Stimulated activated CD8-positive, alpha-beta memory T cell treated with anti-CD3 and anti-CD28 coated beads, Interleukin-12 subunit alpha, Interleukin-12 subunit beta, amount 100 ng/mL, for 24 hours (primary cell): ENCODE data around the gene PLCH2.

Source experiments
- DNase-seq: peaks from one replicate; pipeline ENCODE4 v3.0.0-alpha.2; 2020; ENCODE audit errors: extremely low read depth

PLCH2 gene

DNA sequence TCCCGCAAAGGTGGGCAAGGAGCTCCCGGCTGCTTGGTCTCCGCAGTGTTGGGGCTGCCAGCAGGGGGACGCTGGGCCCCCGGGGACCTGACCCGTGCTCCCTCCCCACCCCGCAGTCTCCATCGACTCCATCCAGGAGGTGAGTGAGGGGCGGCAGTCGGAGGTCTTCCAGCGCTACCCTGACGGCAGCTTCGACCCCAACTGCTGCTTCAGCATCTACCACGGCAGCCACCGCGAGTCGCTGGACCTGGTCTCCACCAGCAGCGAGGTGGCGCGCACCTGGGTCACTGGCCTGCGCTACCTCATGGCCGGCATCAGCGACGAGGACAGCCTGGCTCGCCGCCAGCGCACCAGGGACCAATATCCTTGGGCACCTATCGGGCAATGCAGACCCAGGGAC, 3.5 kb downstream of the PLCH2 start:
- no peak for DNase-seq

GRCh38 chr1:2480236-2480985, 4.3 kb downstream of the PLCH2 start:
- no peak for DNase-seq

- no peak for DNase-seq
Measured at GRCh38 chr1:2480986-2481364, 4.9 kb downstream of the PLCH2 start.

DNA sequence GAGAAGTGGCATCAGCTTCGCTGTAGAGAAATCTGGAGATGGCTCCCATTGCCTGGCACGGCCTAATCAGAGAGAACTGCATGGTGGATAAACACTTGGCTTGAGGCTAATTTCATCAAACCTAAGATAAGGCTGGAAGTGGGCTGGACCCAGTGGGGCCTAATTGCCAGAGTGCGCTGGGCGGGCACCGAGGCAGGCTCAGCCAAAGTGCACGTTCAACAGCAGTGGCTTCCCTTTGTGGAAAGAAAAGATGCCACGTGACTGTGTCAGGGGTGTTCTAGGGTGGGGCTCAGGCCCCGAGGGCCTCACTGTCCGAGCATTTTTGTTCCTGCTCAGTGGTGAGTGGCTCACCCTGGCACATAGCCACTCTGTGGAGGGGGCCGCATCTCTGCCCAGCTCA, 5.8 kb downstream of the PLCH2 start:
- no peak for DNase-seq

- no peak for DNase-seq
Measured at GRCh38 chr1:2482588-2482987, 6.5 kb downstream of the PLCH2 start.

DNA sequence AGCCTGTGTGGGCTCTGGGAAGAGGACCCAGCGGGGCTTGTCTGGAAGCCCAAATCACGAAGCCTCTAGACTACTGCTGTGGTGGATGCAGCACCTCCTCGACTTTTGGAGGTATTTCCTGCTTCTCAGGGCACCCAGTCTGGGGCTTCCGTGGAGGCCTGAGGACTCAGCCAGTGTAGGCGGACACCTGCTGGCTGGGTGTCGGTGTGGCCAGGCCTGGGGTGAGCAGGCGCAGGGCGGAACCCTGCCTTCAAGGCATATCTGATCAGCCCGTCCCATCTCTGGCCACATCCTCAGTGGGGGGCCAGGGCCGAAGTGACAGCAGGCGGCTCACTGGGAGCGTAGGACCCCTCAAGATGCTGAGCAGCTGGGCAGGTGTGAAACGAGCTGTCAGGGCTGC, 6.9 kb downstream of the PLCH2 start:
- no peak for DNase-seq

DNA sequence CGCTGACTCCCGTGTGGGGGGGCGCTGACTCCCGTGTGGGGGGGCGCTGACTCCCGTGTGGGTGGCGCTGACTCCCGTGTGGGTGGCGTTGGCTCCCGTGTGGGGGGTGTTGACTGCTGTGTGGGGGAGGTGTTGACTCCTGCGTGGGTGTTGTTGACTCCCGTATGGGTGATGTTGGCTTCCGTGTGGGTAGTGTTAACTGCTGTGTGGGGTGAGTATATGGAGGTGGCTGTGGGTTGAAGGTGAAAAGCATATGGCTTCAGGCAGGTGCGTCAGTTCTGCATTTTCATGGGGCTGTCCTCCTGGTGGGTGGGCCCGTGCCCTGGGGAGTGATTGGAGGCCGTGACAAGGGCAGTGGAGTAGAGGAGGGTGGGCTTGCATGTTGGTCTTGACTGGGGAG, 7.9 kb downstream of the PLCH2 start:
- DNase-seq, result no peak

DNA sequence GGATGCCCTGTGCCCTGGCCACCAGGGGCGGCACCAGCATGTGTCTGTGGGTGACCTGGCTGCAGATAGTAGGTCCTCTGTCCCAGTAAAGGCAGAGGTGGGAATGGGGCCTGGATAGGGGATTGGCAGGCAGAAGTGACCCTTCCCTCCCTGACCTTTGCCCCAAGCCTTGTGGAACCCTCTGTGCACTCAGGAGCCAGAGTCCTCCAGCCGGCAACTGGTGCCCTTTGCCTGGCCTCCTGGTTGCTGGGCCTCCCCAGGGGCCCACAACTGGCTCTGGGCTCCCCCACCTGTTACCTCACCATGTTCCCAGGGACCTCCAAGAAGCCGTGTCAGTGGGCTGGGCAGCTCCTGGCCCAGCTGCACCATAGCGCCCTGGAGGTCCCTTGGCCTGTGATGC, 10.0 kb downstream of the PLCH2 start:
- no peak for DNase-seq

GRCh38 chr1:2486558-2486957, 10.5 kb downstream of the PLCH2 start:
- no peak for DNase-seq

DNA sequence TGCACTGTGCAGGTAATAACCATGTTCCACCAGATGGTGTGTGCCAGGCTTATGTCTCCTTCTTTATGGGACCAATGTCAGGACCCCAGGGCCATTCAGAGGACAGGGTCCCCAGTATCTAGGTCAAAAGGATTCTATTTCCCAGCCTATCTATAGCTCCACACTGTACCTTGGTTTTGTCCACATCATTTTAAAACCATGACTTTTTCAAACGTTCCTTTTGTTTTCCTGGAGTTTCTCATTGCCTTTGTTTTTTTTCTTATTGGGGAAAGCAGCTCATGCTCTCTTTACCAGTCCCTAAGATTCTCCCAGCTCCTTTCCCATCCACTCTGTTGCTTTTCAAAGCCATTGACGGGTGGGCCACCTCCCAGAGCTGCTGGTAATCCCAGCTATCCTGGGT, 12.6 kb downstream of the PLCH2 start:
- no peak for DNase-seq

GRCh38 chr1:2489615-2490014, 13.5 kb downstream of the PLCH2 start:
- DNase-seq, result no peak

DNA sequence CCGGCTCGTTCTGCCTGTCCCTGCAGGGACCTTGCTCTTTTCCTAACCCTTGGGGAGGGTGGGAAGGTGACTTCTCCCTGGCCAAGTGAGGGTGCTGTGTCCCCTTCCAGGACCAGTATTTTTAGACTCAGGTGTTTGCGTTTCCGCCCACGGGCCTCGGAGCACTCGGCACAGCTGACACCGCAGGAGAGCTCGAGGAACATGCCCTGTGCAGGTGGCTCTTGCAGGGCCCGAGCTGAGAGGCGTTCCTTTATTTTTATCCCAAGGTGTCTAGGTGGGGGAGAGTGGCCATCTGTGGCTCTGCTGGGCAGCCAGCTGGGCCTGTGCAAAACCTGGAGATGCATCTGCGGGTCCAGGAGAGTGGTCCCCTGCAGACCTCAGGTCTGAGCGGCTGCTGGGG, 16.0 kb downstream of the PLCH2 start:
- DNase-seq, result no peak

DNA sequence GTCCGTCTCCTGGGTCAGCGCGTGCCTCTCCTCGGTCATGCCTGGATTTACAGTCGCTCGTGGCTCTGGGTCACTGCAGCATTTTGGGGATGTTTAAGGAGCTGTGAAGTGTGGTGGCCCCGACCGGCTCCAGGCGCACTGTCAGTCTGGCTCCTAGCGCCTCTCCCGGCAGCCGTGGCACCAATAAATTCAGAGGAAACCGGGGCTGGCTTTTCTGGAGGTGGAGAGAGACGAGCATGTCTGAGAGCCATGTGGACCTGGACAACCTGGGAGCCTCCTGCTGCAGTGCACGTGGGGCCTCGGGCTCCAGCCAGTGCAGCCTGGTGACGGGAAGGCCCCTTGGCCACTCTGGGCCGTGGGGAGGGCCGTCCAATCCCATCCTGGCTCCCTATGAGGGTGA, 17.1 kb downstream of the PLCH2 start:
- no peak for DNase-seq

DNA sequence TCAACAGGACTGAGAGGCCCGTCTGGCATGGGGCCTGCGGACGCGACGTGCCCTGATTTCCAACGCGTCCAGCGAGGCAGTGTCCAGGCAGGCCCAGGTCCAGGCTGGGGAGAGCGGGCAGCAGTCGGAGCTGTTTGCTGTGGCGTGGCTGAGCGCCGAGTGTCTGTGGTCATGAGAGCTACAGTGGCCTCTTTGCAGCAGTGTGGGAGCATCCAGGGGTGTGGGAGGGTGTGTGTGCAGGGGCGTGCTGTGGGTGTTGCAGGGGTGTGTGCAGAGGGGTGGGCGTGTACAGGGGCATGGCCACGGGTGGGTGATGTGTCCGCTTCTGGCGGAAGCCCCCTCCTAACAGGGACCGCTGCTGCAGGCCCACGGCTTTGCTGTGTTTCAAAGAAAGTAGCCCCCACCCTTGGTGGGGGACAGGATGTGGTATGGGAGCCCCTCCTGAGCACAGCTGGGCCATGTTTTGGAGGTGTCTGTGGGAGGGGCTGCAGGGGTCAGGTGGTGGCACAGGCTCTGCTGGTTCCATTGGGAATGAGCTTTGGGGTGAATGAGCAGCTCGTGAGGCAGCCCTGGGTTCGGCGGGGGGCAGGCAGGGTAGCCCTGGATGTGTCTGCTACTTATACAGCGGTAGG, 17.7 kb downstream of the PLCH2 start:
- DNase-seq, result no peak

DNA sequence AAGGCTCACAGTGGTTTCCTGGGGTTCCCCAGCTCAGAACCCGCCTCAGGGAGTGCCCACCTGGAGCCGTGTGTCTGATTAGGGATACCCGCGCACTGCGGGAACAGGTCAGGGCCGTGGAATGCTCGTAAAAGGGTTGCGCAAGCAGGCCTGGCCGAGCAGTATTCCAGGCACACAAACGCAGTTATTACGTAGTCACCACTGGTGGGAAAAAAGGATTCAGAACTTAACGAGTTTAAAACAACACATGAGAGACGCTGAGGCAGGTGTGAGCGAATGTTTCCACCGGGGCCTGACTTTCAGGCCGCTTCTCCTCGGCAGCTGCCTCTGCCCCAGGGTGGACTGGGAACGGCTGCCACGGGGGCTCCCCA, 18.2 kb downstream of the PLCH2 start:
- DNase-seq, result no peak

GRCh38 chr1:2495026-2495425, 18.9 kb downstream of the PLCH2 start:
- no peak for DNase-seq

DNA sequence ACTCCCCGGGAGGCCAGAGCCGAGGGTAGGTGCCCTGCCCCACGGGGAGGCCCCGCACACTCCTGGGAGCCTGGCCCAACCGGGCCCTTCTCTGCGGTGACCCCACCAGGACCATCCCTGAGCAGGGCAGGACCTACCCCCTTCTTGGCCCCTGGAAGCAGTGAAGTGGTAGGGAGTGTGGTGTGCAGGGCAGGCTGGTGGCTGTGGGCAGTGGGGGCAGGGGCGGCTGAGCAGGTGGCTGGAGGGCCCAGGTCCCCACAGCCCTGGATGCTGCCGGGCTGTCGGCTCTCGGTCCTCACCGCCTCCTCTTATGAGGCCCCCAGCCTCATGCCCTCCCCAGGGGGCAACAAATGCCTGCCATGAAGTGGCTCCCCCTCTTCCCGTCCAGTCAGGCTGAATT, 19.5 kb downstream of the PLCH2 start:
- DNase-seq, result no peak

DNA sequence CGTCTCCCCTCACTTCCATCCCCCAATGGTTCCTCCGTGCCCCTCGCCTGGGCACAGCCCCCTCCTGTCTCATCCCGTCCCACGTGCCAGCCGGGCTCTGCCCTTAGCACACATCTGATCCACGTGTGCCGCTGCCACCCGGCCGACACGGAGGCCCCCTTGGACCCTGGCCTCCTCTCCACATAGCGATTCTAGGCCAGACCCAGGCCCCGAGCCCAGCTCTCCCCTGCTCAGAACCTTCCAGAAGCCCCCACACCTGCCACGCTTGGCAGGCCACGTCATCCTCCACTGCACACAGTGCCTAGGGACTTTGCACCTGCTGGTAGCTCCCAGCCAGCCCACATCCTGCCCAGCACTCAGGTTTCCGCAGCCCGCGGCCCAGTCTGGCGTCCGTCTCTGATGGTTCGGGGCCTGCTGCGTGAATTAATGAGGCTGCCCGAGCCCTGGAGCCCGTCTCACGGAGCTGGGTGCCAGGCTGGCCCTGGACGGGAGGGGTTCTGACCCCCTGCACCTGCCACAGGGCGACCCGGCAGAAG, 20.1 kb downstream of the PLCH2 start:
- DNase-seq, result no peak

GRCh38 chr1:2496746-2497145, 20.7 kb downstream of the PLCH2 start:
- no peak for DNase-seq

DNA sequence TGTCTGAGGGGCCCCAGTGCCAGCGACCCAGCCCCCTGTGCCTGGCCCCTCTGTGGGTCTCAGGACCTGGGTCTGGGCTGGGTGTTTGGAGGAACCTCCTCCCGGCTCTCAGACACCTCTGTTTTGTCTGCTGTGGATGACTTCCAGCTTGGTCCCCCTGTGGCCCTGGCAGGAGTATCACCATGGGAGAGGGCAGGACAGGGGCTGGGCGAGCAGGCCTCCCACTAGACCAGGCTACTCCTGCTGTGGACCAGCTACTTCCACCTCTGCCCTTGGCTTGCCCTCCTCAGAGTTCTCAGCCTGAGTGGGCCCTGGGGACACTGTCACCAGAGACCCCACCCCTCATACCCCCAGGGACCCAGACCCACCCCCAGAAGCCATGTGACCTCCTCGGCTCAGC, 21.8 kb downstream of the PLCH2 start:
- DNase-seq, result no peak

GRCh38 chr1:2498648-2499047, 22.6 kb downstream of the PLCH2 start:
- no peak for DNase-seq

DNA sequence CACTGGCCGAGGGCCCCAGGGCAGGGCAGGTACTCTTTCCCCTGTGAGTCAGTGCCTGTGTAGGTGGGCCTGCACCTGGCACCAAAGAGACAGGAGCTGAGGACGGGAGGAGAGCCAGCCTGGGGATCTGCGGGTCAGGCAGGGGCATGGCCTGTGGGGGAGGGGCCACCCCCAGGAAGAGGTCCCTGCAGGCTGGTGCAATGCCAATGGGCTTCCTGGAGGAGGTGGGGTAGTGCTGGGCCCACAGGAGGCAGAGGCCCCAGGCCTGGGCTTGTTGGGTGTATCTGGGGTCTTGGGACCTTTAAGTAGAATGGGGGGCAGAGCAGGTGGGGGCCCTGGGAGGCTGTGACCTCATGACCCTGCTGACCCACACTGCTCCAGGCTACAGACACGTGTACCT, 23.2 kb downstream of the PLCH2 start:
- DNase-seq, result no peak

DNA sequence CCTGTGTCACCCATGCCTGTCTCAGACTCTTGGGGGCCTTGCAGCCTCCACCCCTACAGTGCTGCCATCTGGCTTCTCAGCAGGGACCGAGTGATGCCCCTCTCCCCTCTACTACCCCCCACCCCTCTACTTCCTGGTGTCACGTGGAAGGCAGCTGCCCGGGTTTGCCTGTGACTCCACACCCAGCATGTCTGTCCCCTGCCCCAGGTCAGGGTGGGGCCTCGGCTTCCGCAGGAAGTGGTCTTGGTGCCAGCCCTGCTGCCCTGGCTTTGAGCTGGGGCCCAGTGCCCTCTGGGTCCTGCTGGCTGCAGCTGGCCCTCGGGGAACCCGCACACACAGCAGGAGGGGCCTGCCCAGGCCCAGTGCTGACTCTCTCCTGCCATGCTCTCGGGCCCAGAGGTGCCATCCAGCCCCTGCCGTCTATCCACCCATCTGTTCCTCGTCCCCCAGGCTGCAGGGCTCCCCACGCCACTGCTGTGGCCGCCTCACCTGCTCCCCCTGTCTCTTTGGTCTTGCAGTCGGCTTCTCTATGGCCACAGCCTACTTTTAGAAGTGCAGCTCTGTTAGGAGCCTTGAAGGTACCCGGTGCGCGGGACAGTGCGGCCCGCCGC, 24.0 kb downstream of the PLCH2 start:
- no peak for DNase-seq
